Fibroblast of lung (primary cell): Measurements from ENCODE around the gene POFUT2.

Experiments used
- CTCF ChIP-seq, 2 donors: IDR thresholded peaks in 1 of 2; conservative IDR thresholded peaks in 1 of 2; 1 replicate in 1 of 2; 2 replicates in 1 of 2; pipeline ENCODE4 v1.5.1; 2011 to 2012; ENCODE audit warnings: low read length in 2 of 2, control low read depth in 1 of 2, inconsistent platforms in 1 of 2, low read depth in 1 of 2, mild to moderate bottlenecking in 1 of 2
- EZH2 ChIP-seq: IDR thresholded peaks from 2 replicates; pipeline ENCODE4 v1.5.1; 2012; ENCODE audit warnings: low read length, control low read depth, mild to moderate bottlenecking; ENCODE audit errors: missing control alignments

DNA sequence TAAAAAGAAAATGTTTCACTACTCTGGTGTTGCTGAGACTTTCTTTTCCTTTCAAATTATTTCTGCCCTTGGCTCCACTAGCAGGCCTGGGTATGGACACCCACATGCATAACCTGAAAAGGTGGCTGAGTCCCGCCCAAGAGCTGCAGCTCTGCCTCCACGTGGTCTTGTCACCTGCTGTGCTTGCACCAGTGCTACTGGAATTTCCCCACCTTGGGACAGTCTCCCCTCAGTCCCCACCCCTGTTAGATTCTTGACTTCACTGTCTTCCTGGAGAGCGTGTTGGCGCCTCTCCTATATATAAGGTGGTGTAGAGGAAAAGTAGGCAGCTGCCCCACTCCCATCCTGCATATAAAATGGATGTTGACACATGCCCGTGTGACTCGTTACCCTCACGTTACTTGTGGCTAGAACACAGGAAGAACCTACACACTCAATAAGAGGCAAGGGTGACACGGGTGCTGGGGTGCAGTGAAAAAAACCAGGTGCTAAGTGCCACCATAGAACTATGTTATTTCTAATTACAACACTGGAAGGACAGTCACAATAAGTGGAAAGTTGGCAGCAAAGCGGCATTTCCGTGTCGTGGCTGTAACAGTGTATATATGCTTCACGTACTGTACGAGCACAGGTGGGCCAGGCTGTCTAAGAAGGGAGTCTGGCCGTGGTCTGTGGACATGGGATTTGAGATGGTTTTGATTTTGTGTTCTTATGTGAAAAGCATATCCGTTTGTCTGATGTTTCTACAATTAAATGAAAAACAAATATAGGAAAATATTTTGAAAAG lies 61.0 kb downstream of the POFUT2 start:
- TF ChIP-seq EZH2 (no peak), CTCF (conservative IDR thresholded peaks at IDR 0.05 in 1 of 2, IDR thresholded peaks at IDR 0.05 in 1 of 2; ENCODE audit: low read depth in 1 of 2, low read length in 2 of 2) (no peak)
